ENCODE measurements around the gene MED27.

DNA sequence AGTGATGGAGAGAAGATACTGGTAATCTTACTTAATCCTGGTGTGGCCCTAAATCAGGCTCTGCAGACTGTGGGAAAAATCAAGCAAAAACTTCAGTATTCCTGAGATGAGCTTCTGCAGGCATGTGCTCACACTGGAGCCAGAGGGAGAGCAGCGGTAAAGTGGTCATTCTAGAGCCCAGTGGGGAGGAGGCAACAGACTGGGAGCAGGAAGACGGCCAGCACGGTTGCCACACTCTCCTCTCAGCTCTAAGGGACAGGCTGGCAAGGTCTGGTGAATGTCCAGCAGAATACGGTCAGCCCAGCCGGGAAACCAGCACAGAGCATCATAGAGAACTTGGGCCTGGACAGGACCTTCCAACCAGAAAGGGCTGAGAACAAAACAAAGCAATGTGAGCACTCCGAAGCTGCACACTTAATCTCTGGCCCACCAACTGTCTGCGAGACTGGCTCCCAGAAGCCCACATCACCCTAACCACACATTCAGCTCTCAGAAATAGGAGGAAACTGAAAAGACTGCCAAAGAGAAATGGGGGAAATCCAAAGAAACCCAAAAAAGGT is 30.3 kb downstream of the MED27 start:
- no peak for TF ChIP-seq POLR2AphosphoS5 (IDR thresholded peaks at IDR 0.05; ENCODE audit: low read depth, low read length)
- TF ChIP-seq POLR2A (IDR thresholded peaks at IDR 0.05; ENCODE audit: control extremely low read depth in 1 of 2, low read depth in 2 of 2, low read length in 2 of 2): no peak
- TF ChIP-seq TAF1 (IDR thresholded peaks at IDR 0.05; ENCODE audit: low read depth, low read length): no peak
